ENCODE results near the gene FKBP5.
"Not testable (repeated sequence)": the region's sequence is repeated elsewhere in the genome, so short reads cannot be mapped to it uniquely, and the experiment has no call there.

GRCh38 chr6:35698430-35698829 lies 9.7 kb upstream of the FKBP5 start:
- not testable (repeated sequence) for TF ChIP-seq ZBTB40 (IDR thresholded peaks at IDR 0.05; ENCODE audit: borderline replicate concordance); BACH1 (IDR thresholded peaks at IDR 0.05; ENCODE audit: borderline replicate concordance); CTCF (IDR thresholded peaks at IDR 0.05 in 2 of 3, conservative IDR thresholded peaks at IDR 0.05 in 1 of 3; ENCODE audit: control insufficient read depth in 2 of 3, extremely low read depth in 1 of 3, insufficient read depth in 1 of 3, low read depth in 3 of 3, low read length in 3 of 3); POLR2A (IDR thresholded peaks at IDR 0.05; ENCODE audit: low read depth, low read length); EGR1 (IDR thresholded peaks at IDR 0.05; ENCODE audit: borderline replicate concordance in 1 of 2, low read depth in 2 of 2, low read length in 2 of 2); CEBPB (IDR thresholded peaks at IDR 0.05; ENCODE audit: borderline replicate concordance in 1 of 2, low read depth in 2 of 2, low read length in 2 of 2)

Measured in GM12878 (cell line).